ENCODE results near the gene WASF2. TPM values are rescaled to one million over a fixed set of nuclear protein-coding genes. Genes with fewer than 3 reads are reported as not detected.

WASF2 gene
- total RNA-seq, 1 experiment from 2014 or later = 19.2 TPM

Other genes with a start within 250 kb of the WASF2 start
- gene TMEM222, start 168.0 kb downstream of the WASF2 start, total RNA-seq (2014; rRNA removed; shearing (Covaris generic)) = 26.7 and 39.3 TPM in 2 replicates
- gene SYTL1, start 148.1 kb downstream of the WASF2 start, total RNA-seq (2014; rRNA removed; shearing (Covaris generic)) = 0.22 and 1.1 TPM in 2 replicates
- 14.6 and 16.6 TPM in 2 replicates for gene MAP3K6, start 123.2 kb downstream of the WASF2 start, total RNA-seq (2014; rRNA removed; shearing (Covaris generic))
- gene FCN3, start 115.3 kb downstream of the WASF2 start, total RNA-seq (2014; rRNA removed; shearing (Covaris generic)) = not detected in 2 replicates
- not detected in 2 replicates for gene CD164L2, start 106.8 kb downstream of the WASF2 start, total RNA-seq (2014; rRNA removed; shearing (Covaris generic))
- gene GPR3, start 97.5 kb downstream of the WASF2 start, total RNA-seq (2014; rRNA removed; shearing (Covaris generic)) = 0.38 and 1.4 TPM in 2 replicates
- 2.9 and 4.1 TPM in 2 replicates for gene AHDC1, start 114.0 kb upstream of the WASF2 start, total RNA-seq (2014; rRNA removed; shearing (Covaris generic))
- gene FGR, start 145.0 kb upstream of the WASF2 start, total RNA-seq (2014; rRNA removed; shearing (Covaris generic)) = not detected in 2 replicates
- 54.6 and 97.5 TPM in 2 replicates for gene IFI6, start 182.0 kb upstream of the WASF2 start, total RNA-seq (2014; rRNA removed; shearing (Covaris generic))
- gene FAM76A, start 235.8 kb upstream of the WASF2 start, total RNA-seq (2014; rRNA removed; shearing (Covaris generic)) = 12.5 and 12.7 TPM in 2 replicates

Measured in SJSA1 (cell line).